Stimulated activated CD8-positive, alpha-beta memory T cell treated with anti-CD3 and anti-CD28 coated beads, Interleukin-12 subunit alpha, Interleukin-12 subunit beta, amount 100 ng/mL, for 4 hours (primary cell): Measurements from ENCODE around the gene CENPX.

ENCODE experiments used
- DNase-seq: peaks from one replicate; pipeline ENCODE4 v3.0.0-alpha.2; 2020; ENCODE audit warnings: low read depth

The CENPX gene

DNA sequence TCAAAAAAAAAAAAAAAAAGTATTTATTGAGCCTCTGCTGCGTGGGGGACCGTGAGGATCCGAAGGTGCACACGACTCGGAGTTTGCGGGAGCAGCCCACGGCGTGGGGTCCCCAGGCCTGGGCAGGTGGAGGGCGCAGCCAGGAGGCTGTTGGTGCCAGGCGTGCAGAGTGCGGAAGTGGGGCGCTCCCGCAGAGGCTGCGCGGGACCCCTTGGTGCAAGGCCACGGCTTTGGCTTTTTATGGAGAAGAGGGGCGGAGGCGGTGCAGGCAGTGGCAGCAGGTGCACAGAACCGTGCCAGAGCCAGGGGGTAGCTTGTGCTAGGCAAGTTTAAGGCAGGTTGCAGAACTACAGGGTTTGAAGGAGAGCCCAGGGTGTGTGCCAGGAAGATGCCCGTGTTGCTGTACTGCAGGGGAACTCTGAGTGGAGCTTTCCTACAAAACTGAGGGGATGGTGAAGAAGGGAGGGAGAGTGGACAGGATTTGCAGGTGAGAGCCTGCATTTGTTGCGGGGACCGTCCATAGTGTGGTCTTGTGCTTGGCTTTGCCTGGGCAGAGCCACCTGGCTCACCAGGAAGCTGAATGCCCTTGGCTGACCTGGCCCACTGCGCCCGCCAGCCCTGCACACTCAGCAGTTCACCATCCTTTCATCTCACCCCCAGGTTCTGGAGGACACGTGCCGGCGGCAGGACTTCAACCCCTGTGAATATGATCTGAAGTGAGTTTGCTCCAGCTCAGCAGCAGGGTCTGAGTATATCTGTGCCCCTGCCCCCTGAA lies 44.0 kb downstream of the CENPX start:
- no peak for DNase-seq

DNA sequence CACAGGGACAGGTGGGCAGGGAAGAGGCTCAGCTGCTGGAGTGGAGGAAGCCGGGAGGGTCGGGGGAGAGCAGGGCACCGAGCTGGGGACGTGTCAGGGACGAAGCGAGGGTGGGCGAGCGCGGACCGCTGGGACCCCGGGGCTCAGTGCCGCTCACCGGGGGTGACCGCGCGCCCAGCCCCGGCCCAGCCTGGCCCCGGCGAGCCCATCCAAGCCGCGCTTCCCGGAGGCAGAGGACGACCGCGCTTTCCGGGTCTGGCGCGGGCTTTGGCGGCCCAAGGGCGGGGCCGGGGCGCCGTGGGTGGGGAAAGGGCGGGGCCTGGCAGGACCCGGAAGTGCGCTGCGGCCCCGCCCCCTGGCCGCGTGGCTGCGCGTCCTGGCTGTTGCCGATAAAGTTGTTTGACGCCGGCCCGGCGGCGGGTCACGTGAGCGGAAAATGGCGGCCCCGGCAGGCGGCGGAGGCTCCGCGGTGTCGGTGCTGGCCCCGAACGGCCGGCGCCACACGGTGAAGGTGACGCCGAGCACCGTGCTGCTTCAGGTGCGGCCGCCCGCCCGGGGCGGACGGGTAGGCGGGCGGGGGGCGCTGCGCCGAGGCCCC lies 45.4 kb downstream of the CENPX start, which contains the start of gene ASPSCR1:
Gene ASPSCR1 (plus strand): TSS at position 419 of the 598 bp plus-strand sequence. CDS start 18 bp downstream, at position 437.
- peak; percentile 83 for DNase-seq

DNA sequence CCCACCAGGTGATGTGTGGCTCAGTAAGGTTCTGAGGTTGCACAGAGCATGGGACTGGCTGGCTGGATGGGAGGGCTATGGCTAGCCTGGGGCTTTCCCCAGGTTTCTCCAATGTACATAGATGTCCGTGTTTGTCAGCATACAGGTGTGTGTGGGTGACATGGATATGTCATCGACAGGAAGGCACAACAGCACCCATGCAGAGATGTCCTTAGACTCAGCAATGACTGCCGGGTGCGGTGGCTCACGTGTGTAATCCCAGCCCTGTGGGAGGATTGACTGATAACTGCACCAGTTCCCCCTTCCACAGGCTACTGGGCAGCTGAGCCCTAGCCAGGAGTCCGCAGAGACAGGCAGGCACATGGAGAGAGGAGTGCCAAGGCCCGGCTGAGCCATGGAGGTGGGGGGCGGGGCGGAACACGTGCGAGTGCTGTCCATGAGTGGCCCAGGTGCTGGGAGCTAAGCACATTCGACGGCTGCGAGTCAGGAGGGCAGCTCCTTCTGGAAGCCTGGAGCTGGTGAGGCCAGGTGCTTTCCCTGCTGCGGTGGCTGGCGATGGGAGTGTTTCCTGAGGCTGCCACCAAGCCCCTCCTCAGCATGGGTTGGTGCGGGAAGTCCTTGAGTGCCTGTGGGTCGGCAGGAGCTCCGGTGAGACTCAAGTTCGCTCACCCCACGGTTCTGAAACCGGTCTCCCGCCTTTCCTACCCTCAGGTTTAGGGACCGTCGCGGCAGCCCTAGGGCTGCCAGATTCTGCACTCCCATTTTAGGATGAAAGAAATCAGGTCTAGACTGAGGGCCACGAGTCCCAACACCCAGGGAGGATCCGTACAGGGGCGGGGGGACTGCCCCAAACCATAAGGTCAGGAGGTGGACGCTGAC lies 46.1 kb downstream of the CENPX start:
- no peak for DNase-seq

DNA sequence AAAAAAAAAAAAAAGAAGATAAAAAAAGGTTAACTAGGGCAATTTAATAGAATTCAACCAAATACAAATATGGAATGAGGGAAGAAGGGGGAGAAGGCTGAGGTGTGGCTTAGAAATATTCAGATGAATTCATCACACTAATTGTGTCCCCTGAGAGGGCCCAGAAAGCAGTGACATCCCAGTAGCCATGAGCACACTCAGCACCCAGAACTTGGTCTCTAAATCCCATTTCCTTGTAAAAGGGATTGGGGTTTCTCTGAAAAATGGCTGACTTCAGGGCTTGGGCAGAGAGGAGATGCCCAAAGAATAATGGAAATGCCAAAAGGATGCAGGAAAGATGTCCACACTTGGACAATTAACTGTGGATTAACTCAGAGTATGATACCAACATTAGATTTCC lies 49.2 kb downstream of the CENPX start:
- no peak for DNase-seq

DNA sequence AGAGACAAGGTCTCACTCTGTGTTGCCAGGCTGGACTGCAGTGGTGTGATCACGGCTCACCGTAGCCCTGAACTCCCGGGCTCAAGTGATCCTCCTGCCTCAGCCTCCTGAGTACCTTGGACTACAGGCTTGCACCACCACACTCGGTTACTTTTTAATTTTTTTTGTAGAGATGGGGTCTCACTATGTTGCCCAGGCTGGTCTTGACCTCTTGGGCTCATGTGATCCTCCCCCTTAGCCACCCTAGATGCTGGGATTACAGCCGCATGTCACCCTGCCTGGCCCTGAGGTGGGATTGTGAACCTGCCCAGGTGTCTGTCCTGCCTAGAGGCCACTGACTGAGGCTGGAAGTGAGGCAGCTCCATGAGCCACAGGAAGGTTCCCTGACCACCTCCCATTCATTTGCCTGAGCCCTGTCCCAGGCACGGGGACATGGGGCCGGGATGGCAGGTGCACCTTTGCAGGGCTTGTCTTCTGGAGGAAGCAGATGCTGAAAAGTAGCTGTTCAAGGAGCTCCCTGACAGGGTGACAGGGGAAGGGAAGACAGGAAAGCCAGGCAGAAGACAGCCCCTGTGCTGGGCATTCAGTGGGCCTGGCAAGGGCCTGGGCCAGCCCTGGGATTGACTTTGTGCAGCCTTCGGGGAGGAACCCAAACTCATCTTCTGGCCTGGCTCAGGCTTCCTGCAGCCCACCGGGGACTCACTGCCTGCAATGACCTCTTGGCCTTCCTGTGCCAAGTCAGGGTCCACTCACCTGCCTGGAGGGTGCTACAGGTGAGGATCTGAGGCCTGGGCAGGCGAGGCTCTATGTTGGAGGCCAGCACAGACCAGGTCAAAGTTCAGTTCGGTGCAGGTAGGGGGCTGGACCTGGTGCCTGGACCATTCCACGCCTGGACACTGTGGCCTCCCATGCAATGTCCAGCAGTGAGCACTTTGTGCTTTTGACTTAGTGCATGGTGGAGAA lies 53.5 kb downstream of the CENPX start:
- no peak for DNase-seq
